ACC112 (cell line): ENCODE data around the gene PTPRQ.
"Not testable (repeated sequence)": the region's sequence is repeated elsewhere in the genome, so short reads cannot be mapped to it uniquely, and the experiment has no call there.

Experiments used
- H2AFZ ChIP-seq: fragments of 200-600 bp; sonication (generic); one replicate; pipeline ENCODE4 v1.6.0; 2017; ENCODE audit warnings: antibody characterized with exemption, low read length; ENCODE audit not compliant: unreplicated experiment
- H3K27ac ChIP-seq: fragments of 200-600 bp; sonication (generic); 2 replicates; pipeline ENCODE4 v1.5.1; 2014; ENCODE audit warnings: low read depth, mild to moderate bottlenecking, antibody characterized with exemption, low read length, moderate library complexity
- H3K27me3 ChIP-seq: fragments of 200-600 bp; sonication (generic); 2 replicates; pipeline ENCODE4 v1.6.1; 2014; ENCODE audit warnings: mild to moderate bottlenecking, antibody characterized with exemption, low read length, moderate library complexity, mixed read lengths; ENCODE audit not compliant: insufficient read depth
- H3K36me3 ChIP-seq: fragments of 200-600 bp; sonication (generic); 2 replicates; pipeline ENCODE4 v1.6.1; 2016; ENCODE audit warnings: mild to moderate bottlenecking, antibody characterized with exemption, low read length, moderate library complexity, mixed read lengths; ENCODE audit not compliant: insufficient read depth
- H3K4me1 ChIP-seq: fragments of 200-600 bp; sonication (generic); one replicate; pipeline ENCODE4 v1.6.1; 2016; ENCODE audit warnings: low read length, mixed read lengths; ENCODE audit not compliant: insufficient read depth, unreplicated experiment, control insufficient read depth
- H3K4me3 ChIP-seq: fragments of 200-600 bp; sonication (generic); 2 replicates; pipeline ENCODE4 v1.5.1; 2014; ENCODE audit warnings: mild to moderate bottlenecking, low read depth, low read length
- H3K79me2 ChIP-seq: fragments of 200-600 bp; sonication (generic); one replicate; pipeline ENCODE4 v1.6.0; 2016; ENCODE audit warnings: low read length; ENCODE audit not compliant: control insufficient read depth, unreplicated experiment, insufficient read depth

The PTPRQ gene

DNA sequence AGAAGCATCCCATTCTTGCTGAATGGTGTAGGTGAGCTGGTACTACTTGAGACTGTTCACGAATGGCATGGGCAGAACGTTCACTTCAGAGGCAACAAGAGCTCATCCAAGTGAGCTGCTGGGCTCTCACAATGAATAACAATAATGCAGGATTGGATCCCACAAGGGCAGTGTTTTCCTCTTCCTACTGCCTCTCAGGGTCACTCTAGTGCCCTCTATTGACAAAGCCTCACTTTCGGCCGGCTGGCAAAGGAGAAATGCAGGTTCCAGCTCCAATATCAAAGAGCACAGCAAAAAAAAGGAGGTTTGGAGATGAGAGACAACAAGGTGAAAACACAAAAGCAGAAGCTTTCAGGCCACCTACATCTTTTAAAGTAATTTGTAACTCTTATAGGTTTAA is 188.8 kb downstream of the PTPRQ start:
- no peaks in the 10 kb centered on the region for H3K27me3 ChIP-seq
- H3K79me2 ChIP-seq = no peaks in the 10 kb centered on the region
- peaks cover 25% of the 10 kb centered on the region for H3K4me1 ChIP-seq
- H3K4me3 ChIP-seq = no peak overlapping the region
- no peak overlapping the region for H2AFZ ChIP-seq
- H3K36me3 ChIP-seq = no peaks in the 10 kb centered on the region
- H3K27ac ChIP-seq = no peak overlapping the region

- Histone ChIP-seq H3K36me3 (no peaks in the 10 kb centered on the region), H3K79me2 (no peaks in the 10 kb centered on the region), H3K27ac (no peak overlapping the region), H3K4me3 (no peak overlapping the region), H3K27me3 (no peaks in the 10 kb centered on the region), H3K4me1 (peaks cover 10% of the 10 kb centered on the region), H2AFZ (peak overlapping the region; percentile 42)
Measured at GRCh38 chr12:80634903-80635302, 190.9 kb downstream of the PTPRQ start.

GRCh38 chr12:80636832-80637231 is 192.8 kb downstream of the PTPRQ start:
- Histone ChIP-seq H3K27me3 (no peaks in the 10 kb centered on the region), H3K4me1 (peaks cover 10% of the 10 kb centered on the region), H3K79me2 (no peaks in the 10 kb centered on the region), H3K27ac (peak overlapping the region; percentile 14), H3K36me3 (no peaks in the 10 kb centered on the region), H2AFZ (no peak overlapping the region), H3K4me3 (no peak overlapping the region)

DNA sequence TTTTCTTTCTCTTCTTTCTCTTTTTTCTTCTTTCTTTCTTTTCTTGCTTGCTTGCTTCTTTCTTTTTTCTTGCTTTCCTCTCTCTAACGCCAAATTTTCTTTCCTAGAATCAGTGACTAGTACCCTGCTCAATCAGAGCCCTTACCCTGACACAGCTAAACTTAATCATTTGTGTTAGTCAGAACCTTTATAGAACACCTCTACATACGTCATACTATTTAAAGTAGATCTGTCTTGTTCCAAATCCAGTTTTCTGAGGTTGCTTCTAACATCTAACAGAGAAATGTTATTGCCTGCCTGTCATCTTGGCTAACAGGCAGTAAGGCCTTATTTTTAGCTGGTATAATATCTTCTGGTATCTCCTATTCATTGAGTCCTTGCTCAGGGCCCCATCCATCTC is 197.9 kb downstream of the PTPRQ start:
- no peak overlapping the region for H3K27ac ChIP-seq
- H2AFZ ChIP-seq = peak overlapping the region; percentile 7
- H3K4me3 ChIP-seq = no peak overlapping the region
- H3K79me2 ChIP-seq = no peaks in the 10 kb centered on the region
- H3K36me3 ChIP-seq = no peaks in the 10 kb centered on the region
- H3K4me1 ChIP-seq = peaks cover 21% of the 10 kb centered on the region
- H3K27me3 ChIP-seq = no peaks in the 10 kb centered on the region

GRCh38 chr12:80643961-80644360 is 199.9 kb downstream of the PTPRQ start:
- Histone ChIP-seq H3K4me1 (peaks cover 31% of the 10 kb centered on the region), H3K79me2 (no peaks in the 10 kb centered on the region), H3K27ac (peak overlapping the region; percentile 61), H3K36me3 (no peaks in the 10 kb centered on the region), H3K27me3 (no peaks in the 10 kb centered on the region), H3K4me3 (peak overlapping the region; percentile 19; the same call in 1 of the 2 replicates), H2AFZ (peak overlapping the region; percentile 26)

- Histone ChIP-seq H3K4me3 (no peak overlapping the region), H3K27ac (peak overlapping the region; percentile 85), H2AFZ (peak overlapping the region; percentile 63), H3K4me1 (peaks cover 34% of the 10 kb centered on the region), H3K79me2 (no peaks in the 10 kb centered on the region), H3K36me3 (no peaks in the 10 kb centered on the region), H3K27me3 (no peaks in the 10 kb centered on the region)
Measured at GRCh38 chr12:80648881-80649280, 204.8 kb downstream of the PTPRQ start.

- no peak overlapping the region for H2AFZ ChIP-seq
- H3K27me3 ChIP-seq = no peaks in the 10 kb centered on the region
- no peak overlapping the region for H3K4me3 ChIP-seq
- no peaks in the 10 kb centered on the region for H3K36me3 ChIP-seq
- H3K79me2 ChIP-seq = no peaks in the 10 kb centered on the region
- peaks cover 7% of the 10 kb centered on the region for H3K4me1 ChIP-seq
- no peak overlapping the region for H3K27ac ChIP-seq
Measured at GRCh38 chr12:80655751-80656150, 211.7 kb downstream of the PTPRQ start.

DNA sequence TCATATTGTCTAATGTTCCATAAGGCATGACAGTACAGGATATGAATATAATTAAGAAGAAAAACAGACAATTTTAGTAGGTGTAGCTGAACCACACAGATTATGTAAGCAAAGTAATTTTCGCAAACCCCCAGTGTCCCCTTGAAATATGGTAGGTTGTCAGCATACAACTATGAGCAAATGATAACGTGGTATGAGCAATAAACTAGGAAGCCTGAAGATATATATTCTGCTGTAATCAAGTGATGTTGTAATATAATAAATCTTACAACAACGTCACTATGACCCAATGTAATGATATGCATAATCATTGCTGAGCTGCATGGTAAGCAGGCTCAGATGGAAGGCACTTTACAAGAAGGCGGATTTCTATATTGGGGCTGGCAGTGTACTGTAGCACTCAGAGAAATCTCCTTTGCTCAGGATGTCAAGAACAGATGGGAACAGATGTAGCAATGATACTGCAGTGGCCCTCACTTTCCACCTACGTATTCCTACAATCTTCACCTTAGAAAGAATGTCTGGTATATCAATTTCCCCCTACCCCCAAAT is 215.6 kb downstream of the PTPRQ start:
- H3K4me3 ChIP-seq = no peak overlapping the region
- H3K4me1 ChIP-seq = peaks cover 7% of the 10 kb centered on the region
- H3K79me2 ChIP-seq = no peaks in the 10 kb centered on the region
- no peak overlapping the region for H2AFZ ChIP-seq
- no peak overlapping the region for H3K27ac ChIP-seq
- H3K27me3 ChIP-seq = no peaks in the 10 kb centered on the region
- H3K36me3 ChIP-seq = no peaks in the 10 kb centered on the region

- no peaks in the 10 kb centered on the region for H3K27me3 ChIP-seq
- no peaks in the 10 kb centered on the region for H3K36me3 ChIP-seq
- H3K4me1 ChIP-seq = no peaks in the 10 kb centered on the region
- H3K79me2 ChIP-seq = no peaks in the 10 kb centered on the region
- no peak overlapping the region for H3K4me3 ChIP-seq
- no peak overlapping the region for H2AFZ ChIP-seq
- no peak overlapping the region for H3K27ac ChIP-seq
Measured at GRCh38 chr12:80662586-80662985, 218.6 kb downstream of the PTPRQ start.

- H3K4me3 ChIP-seq = no peak overlapping the region
- H3K36me3 ChIP-seq = no peaks in the 10 kb centered on the region
Measured at GRCh38 chr12:80670214-80670613, 226.2 kb downstream of the PTPRQ start.

DNA sequence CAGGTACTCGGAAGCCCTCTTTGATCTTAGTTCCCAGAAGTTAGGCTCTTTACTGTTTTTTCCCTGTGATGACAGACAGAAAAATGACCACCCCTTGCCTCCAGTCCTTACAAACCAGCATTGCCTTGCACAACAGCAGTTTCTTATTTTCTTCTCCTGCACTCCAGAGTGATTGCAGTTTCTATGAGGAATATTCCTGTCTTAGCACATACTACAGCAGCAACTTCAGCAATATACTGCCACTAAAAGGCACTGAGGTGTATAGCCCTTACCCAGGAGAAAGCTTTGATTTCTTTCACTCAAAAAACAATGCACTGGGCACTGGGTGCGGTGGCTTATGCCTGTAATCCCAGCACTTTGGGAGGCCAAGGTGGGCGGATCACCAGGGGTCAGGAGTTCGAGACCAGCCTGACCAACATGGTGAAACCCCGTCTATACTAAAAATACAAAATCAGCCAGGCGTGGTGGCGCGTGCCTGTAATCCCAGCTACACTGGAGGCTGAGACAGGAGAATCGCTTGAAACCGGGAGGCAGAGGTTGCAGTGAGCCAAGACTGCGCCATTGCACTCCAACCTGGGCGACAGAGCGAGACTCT is 232.1 kb downstream of the PTPRQ start:
- not testable (repeated sequence) for H3K27me3 ChIP-seq, H2AFZ ChIP-seq, H3K79me2 ChIP-seq, H3K36me3 ChIP-seq, H3K4me3 ChIP-seq, H3K27ac ChIP-seq, H3K4me1 ChIP-seq

More at GRCh38 chr12:80670214-80670613, 226.2 kb downstream of the PTPRQ start:
- Histone ChIP-seq H3K27me3 (no peaks in the 10 kb centered on the region), H3K4me1 (peaks cover 6% of the 10 kb centered on the region), H3K79me2 (no peaks in the 10 kb centered on the region), H2AFZ (no peak overlapping the region), H3K27ac (no peak overlapping the region)
